GM12875 (cell line): Measurements from ENCODE around the gene APBA3.

Source experiments
- H3K4me3 ChIP-seq: one replicate; pipeline ENCODE4 v1.5.1; 2011; ENCODE audit warnings: low read depth, low read length, control low read depth
- CTCF ChIP-seq: IDR thresholded peaks from 2 replicates; pipeline ENCODE4 v1.5.1; 2011; ENCODE audit warnings: low read depth, mild to moderate bottlenecking, control low read depth, inconsistent platforms, low read length, moderate library complexity, borderline replicate concordance; ENCODE audit not compliant: insufficient read depth

APBA3 gene

DNA sequence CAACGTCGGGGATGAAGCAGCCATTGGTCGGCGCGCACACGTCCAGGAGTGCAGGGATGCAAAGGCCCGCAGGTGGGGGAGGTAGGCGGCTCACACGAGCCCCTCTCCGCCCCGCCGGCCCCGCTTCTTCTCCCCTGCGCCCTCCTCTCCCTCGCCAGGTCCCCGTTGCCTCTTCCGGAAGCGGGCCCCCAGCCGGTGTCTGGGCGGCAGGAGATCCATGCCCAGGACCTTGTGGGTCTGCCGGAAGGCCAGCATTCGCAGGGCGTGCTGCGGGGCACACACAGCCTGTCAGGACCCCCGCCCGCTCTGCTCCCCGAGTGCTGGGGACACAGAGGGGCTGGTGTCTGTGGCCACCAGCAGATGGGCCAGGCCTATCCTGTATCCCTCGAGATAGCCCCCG lies 44.4 kb upstream of the APBA3 start:
- H3K4me3 ChIP-seq = no peak overlapping the region
- no peak for TF ChIP-seq CTCF

GRCh38 chr19:3804429-3804828 lies 42.9 kb upstream of the APBA3 start:
- no peak overlapping the region for H3K4me3 ChIP-seq
- no peak for TF ChIP-seq CTCF

DNA sequence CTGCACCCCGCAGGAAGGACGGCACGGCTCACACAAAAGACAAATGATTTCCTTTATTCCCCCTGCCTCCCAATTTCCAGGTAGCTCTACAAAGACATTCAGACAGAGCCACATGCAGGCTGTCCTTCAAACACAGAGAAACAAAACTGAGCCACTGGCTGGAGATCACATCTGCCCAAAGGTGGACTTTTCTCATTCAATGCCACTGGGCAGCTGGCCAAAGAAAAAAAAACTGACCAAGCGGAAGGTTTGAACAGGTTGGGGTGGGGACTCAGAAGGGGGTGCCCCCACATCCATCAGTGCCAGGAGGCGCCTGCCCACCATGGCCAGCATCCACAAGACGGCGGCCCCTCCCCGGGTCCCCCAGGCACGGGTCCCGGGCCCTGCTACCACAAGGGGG lies 42.5 kb upstream of the APBA3 start:
- no peak overlapping the region for H3K4me3 ChIP-seq

DNA sequence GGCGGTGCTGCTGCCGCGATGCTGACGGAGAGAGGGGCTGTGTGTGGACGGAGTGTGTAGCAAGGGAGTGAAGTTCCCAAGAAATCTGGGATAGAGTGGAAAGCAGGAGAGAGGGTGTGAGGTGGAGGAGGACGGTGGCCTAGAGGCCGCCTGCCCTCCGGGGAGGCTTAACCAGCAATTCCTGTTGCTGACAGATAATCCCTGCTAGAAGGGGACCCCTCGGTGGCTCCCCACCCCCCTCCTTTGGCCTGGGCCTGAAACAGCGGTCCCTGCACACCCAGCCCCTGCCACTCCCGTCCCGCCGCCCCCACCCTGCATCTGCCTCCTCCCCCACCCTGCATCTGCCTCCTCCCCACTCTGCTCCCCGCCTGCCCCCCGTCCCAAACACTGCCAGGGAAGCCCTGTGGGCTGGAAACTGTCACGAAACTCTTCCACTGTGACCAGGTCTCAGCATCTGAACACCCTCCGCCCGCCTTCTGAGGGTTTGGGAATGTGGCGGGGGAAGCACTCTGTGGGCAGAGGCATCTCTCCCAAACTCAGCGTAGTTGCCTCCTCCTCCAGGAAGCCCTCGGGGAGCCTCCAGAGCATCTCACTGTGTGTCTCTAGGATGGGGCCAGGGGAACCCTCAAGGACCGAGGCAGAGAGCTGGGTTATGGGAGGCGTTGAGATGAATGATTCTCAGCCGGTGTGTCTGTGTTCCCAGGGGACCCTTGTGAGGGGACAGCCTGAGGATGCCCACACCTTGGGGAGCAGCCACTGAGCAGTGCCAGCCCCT lies 41.8 kb upstream of the APBA3 start:
- H3K4me3 ChIP-seq = no peak overlapping the region
- TF ChIP-seq CTCF = no peak

More for the DNA sequence above, 42.5 kb upstream of the APBA3 start:
- no peak for TF ChIP-seq CTCF

DNA sequence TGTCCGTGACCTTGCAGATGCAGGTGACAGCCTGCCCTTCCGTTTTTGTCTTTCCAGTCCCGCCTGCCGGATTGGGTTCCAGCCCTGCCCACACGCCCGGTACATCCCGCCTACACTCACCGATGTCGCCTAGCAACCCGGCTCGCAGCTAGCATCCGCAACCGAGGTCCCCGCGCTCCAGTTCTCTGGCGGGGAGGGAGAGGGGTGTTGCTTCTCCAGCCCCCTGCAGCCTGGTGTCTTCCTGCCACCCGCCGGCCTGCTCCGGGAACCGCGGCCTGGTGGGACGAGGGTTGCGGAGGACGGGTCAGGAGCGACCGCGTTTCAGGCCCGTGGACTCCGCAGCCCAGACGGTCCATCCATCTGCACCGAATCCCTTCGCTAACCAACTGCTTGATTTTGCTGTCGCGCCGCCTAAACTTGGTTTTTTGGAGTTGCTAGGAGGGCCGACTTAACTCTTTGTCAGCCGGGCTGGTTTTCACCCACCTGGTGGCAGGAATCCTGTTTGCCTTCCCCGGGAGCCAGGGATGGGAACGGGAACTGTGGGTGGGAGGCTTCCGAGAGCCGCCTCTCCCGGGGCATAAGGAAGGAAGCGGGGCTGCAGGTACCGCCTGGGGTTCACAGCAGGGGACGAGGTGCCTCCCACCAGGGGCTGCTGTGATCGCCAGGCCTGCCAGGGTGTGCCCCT lies 40.1 kb upstream of the APBA3 start:
- no peak for TF ChIP-seq CTCF
- no peak overlapping the region for H3K4me3 ChIP-seq

GRCh38 chr19:3800996-3801395 lies 39.5 kb upstream of the APBA3 start:
- H3K4me3 ChIP-seq = no peak overlapping the region
- TF ChIP-seq CTCF = no peak

DNA sequence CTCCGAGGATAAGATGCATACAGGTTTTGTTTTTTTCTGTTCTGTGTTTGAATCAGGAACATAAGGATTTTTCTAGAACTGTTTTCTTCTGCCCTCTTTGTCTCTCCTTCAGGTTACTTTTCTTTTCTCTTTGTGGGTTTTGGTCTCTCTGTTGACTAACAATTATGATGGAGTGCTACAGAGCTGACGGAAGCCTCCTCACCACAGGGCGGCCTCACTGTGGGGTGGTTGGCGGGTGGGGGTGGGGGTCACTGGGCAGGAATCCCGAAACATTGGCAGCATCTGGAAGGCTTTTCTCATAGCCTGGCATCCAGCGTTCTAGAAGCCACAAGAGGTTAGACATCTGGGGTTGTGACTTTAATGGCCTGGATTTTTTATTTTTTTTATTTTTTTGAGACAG lies 36.6 kb upstream of the APBA3 start:
- no peak for TF ChIP-seq CTCF
- H3K4me3 ChIP-seq = no peak overlapping the region
